H1 (cell line): Measurements from ENCODE around the gene A3GALT2. TPM values are rescaled to one million over a fixed set of nuclear protein-coding genes. Genes with fewer than 3 reads are reported as not detected.

ENCODE experiments used
- CTCF ChIA-PET: fragments of 300-600 bp; sonication (Branson Sonifier 250); formaldehyde crosslinking; loops from one replicate; lab custom pipeline; 2021; ENCODE audit not compliant: partially characterized antibody; lab: Charles Lee
- POLR2A ChIA-PET: fragments of 300-600 bp; sonication (Branson Sonifier 250); formaldehyde crosslinking; loops from one replicate; lab custom pipeline; 2021; ENCODE audit warnings: inconsistent platforms; ENCODE audit not compliant: partially characterized antibody; lab: Charles Lee
- DNase-seq, 2 experiments: peaks; one replicate each; pipeline versions ENCODE4 v3.0.0 to v3.0.0-alpha.2; 2010 to 2022; ENCODE audit warnings: low spot score in 2 of 2, low read depth in 1 of 2, mixed read lengths in 1 of 2
- FAIRE-seq: peaks from 2 replicates; lab custom pipeline; 2011; peaks lifted over from hg19 to GRCh38; lab: Jason Lieb, UNC
- H2AFZ ChIP-seq: 2 replicates; pipeline ENCODE4 v1.8.1; 2012; ENCODE audit warnings: low read length, inconsistent platforms
- H2AK5ac ChIP-seq: 2 replicates; pipeline ENCODE4 v1.6.1; 2013; ENCODE audit warnings: low read depth, low read length
- H2BK120ac ChIP-seq: replicated peaks from 2 replicates; pipeline ENCODE3; 2013; ENCODE audit warnings: low read depth, low read length, inconsistent platforms
- H2BK12ac ChIP-seq: 2 replicates; pipeline ENCODE4 v1.6.1; 2013; ENCODE audit warnings: low read depth, low read length
- H2BK15ac ChIP-seq: 2 replicates; pipeline ENCODE4 v1.6.1; 2013; ENCODE audit warnings: low read length
- H2BK20ac ChIP-seq: 2 replicates; pipeline ENCODE4 v1.6.1; 2013; ENCODE audit warnings: low read length
- H2BK5ac ChIP-seq: 2 replicates; pipeline ENCODE4 v1.6.1; 2013; ENCODE audit warnings: low read depth, low read length
- H3K14ac ChIP-seq: 2 replicates; pipeline ENCODE4 v1.6.1; 2013; ENCODE audit warnings: inconsistent platforms; ENCODE audit not compliant: insufficient read length
- H3K18ac ChIP-seq: 2 replicates; pipeline ENCODE4 v1.6.1; 2013; ENCODE audit warnings: low read length; ENCODE audit errors: extremely low read depth
- H3K23ac ChIP-seq: 2 replicates; pipeline ENCODE4 v1.6.1; 2013; ENCODE audit warnings: inconsistent platforms; ENCODE audit not compliant: insufficient read length
- H3K23me2 ChIP-seq: 2 replicates; pipeline ENCODE4 v1.6.1; 2013; ENCODE audit warnings: low read depth, low read length
- H3K27ac ChIP-seq: 2 replicates; pipeline ENCODE4 v1.6.1; 2011; ENCODE audit warnings: low read depth, low read length, inconsistent platforms
- H3K27me3 ChIP-seq, 4 experiments: replicated peaks in 1 of 4; 1 replicate in 1 of 4; 2 replicates in 3 of 4; pipeline versions ENCODE4 v1.6.1 to v1.8.1; 2011 to 2013; ENCODE audit warnings: low read length in 3 of 4, mild to moderate bottlenecking in 3 of 4, inconsistent platforms in 2 of 4, mixed read lengths in 2 of 4, moderate library complexity in 1 of 4; ENCODE audit not compliant: control insufficient read depth in 3 of 4, insufficient read depth in 3 of 4; ENCODE audit errors: extremely low read depth in 1 of 4
- H3K36me3 ChIP-seq, 4 experiments: 2 replicates each; pipeline versions ENCODE4 v1.6.1 to v1.8.1; 2011 to 2013; ENCODE audit warnings: mild to moderate bottlenecking in 4 of 4, low read length in 3 of 4, moderate library complexity in 2 of 4, control low read depth in 1 of 4, inconsistent platforms in 1 of 4; ENCODE audit not compliant: insufficient read depth in 4 of 4, control insufficient read depth in 2 of 4
- H3K4ac ChIP-seq: replicated peaks from 2 replicates; pipeline ENCODE3; 2013; ENCODE audit warnings: low read length, low read depth, mixed read lengths, inconsistent platforms; ENCODE audit not compliant: insufficient read length
- H3K4me1 ChIP-seq, 4 experiments: replicated peaks in 1 of 4; 1 replicate in 1 of 4; 2 replicates in 3 of 4; pipeline versions ENCODE4 v1.6.1 to v1.8.1; 2011 to 2013; ENCODE audit warnings: low read length in 3 of 4, inconsistent platforms in 2 of 4, mixed read lengths in 1 of 4; ENCODE audit not compliant: insufficient read depth in 4 of 4, control insufficient read depth in 3 of 4
- H3K4me2 ChIP-seq, 2 experiments: 2 replicates each; pipeline versions ENCODE4 v1.6.1 to v1.8.1; 2011 to 2013; ENCODE audit warnings: low read depth in 2 of 2, low read length in 2 of 2, control low read depth in 1 of 2, inconsistent platforms in 1 of 2, mild to moderate bottlenecking in 1 of 2; ENCODE audit not compliant: insufficient read depth in 1 of 2
- H3K4me3 ChIP-seq, 4 experiments: fragments of 200-600, 300-600 bp in 1 of 4; sonication (generic), shearing (Covaris generic), sonication (Bioruptor Twin) in 1 of 4; 2 replicates each; pipeline versions ENCODE4 v1.5.1 to v1.8.1; 2011 to 2016; ENCODE audit warnings: low read length in 4 of 4, low read depth in 3 of 4, control low read depth in 2 of 4, inconsistent platforms in 2 of 4, mild to moderate bottlenecking in 2 of 4, mixed read lengths in 1 of 4, moderate library complexity in 1 of 4; ENCODE audit not compliant: insufficient read depth in 2 of 4; ENCODE audit errors: extremely low read depth in 1 of 4
- H3K56ac ChIP-seq: replicated peaks from 2 replicates; pipeline ENCODE3; 2013; ENCODE audit warnings: low read depth, mild to moderate bottlenecking, mixed read lengths, low read length, inconsistent platforms; ENCODE audit not compliant: insufficient read length
- H3K79me1 ChIP-seq: 2 replicates; pipeline ENCODE4 v1.6.1; 2013; ENCODE audit warnings: low read depth, low read length, control low read depth
- H3K79me2 ChIP-seq, 2 experiments: 2 replicates each; pipeline versions ENCODE4 v1.6.1 to v1.8.1; 2012 to 2013; ENCODE audit warnings: low read length in 2 of 2, mild to moderate bottlenecking in 2 of 2, inconsistent platforms in 1 of 2; ENCODE audit not compliant: insufficient read depth in 2 of 2, control insufficient read depth in 1 of 2
- H3K9ac ChIP-seq, 4 experiments: replicated peaks in 1 of 4; 1 replicate in 1 of 4; 2 replicates in 3 of 4; pipeline versions ENCODE4 v1.6.1 to v1.8.1; 2011 to 2013; ENCODE audit warnings: low read depth in 3 of 4, low read length in 3 of 4, control low read depth in 2 of 4, mild to moderate bottlenecking in 2 of 4, moderate library complexity in 2 of 4, inconsistent platforms in 1 of 4; ENCODE audit errors: extremely low read depth in 1 of 4
- H3K9me3 ChIP-seq, 2 experiments: 2 replicates each; pipeline versions ENCODE4 v1.6.1 to v1.8.1; 2012 to 2013; ENCODE audit warnings: mild to moderate bottlenecking in 2 of 2, moderate library complexity in 2 of 2, control low read depth in 1 of 2, inconsistent platforms in 1 of 2, low read depth in 1 of 2, low read length in 1 of 2, mixed read lengths in 1 of 2; ENCODE audit not compliant: insufficient read depth in 2 of 2
- H4K20me1 ChIP-seq, 2 experiments: replicated peaks in 1 of 2; 2 replicates each; pipeline versions ENCODE3 to v1.8.1; 2011 to 2013; ENCODE audit warnings: inconsistent platforms in 2 of 2, low read length in 2 of 2, mild to moderate bottlenecking in 1 of 2; ENCODE audit not compliant: insufficient read depth in 2 of 2, control insufficient read depth in 1 of 2
- H4K5ac ChIP-seq: 2 replicates; pipeline ENCODE4 v1.6.1; 2013; ENCODE audit warnings: low read length, low read depth, mixed read lengths, inconsistent platforms; ENCODE audit not compliant: insufficient read length
- H4K8ac ChIP-seq: 2 replicates; pipeline ENCODE4 v1.8.0; 2013; ENCODE audit warnings: mild to moderate bottlenecking, moderate library complexity, low read length, inconsistent platforms; ENCODE audit not compliant: insufficient read depth; ENCODE audit errors: extremely low read depth
- H4K91ac ChIP-seq: replicated peaks from 2 replicates; pipeline ENCODE3; 2013; ENCODE audit warnings: low read length, mixed read lengths, inconsistent platforms; ENCODE audit not compliant: insufficient read length
- ATF2 ChIP-seq: IDR thresholded peaks from 2 replicates; pipeline ENCODE4 v1.6.1; 2012; ENCODE audit warnings: low read length, inconsistent platforms
- CBX5 ChIP-seq: fragments of 300-800, 300-1000 bp; sonication (generic); IDR thresholded peaks from 2 replicates; pipeline ENCODE4 v1.7.1; 2016; ENCODE audit warnings: antibody characterized with exemption, low read length, low read depth
- CEBPB ChIP-seq: IDR thresholded peaks from 2 replicates; pipeline ENCODE4 v1.6.1; 2012; ENCODE audit warnings: low read depth, low read length
- KDM4A ChIP-seq: IDR thresholded peaks from one replicate; pipeline ENCODE4 v1.7.1; 2012; ENCODE audit warnings: low read depth, mild to moderate bottlenecking, moderate library complexity, low read length, inconsistent platforms; ENCODE audit not compliant: severe bottlenecking
- TBP ChIP-seq: IDR thresholded peaks from 2 replicates; pipeline ENCODE4 v1.6.1; 2011; ENCODE audit warnings: low read depth, low read length, improper control_type of control experiment
- TEAD4 ChIP-seq: IDR thresholded peaks from 2 replicates; pipeline ENCODE4 v1.6.1; 2012; ENCODE audit warnings: low read depth, low read length, inconsistent platforms, mixed read lengths
- WGBS, 2 experiments: shearing (Covaris generic) in 1 of 2; methylation state at CpG; one replicate each; pipeline versions ENCODE4 v1.1.6 to v1.1.7; 2013 to 2015; ENCODE audit warnings: low lambda C conversion rate in 2 of 2, mixed read lengths in 2 of 2, inconsistent platforms in 1 of 2, low coverage in 1 of 2, missing lambda C conversion rate in 1 of 2; ENCODE audit not compliant: insufficient replicate concordance in 2 of 2, insufficient coverage in 1 of 2, insufficient read length in 1 of 2; ENCODE audit errors: extremely low coverage in 1 of 2, missing lambda C conversion rate in 1 of 2; 5-methylcytosine and 5-hydroxymethylcytosine counted together
- polyA plus RNA-seq, 7 experiments: library from polyadenylated mRNA; depleted of rRNA in 3 of 7; stranded (reverse) in 5 of 7; unstranded in 2 of 7; fragments of >200 nt in 5 of 7; fragments of 200-250 nt in 2 of 7; gene quantifications; 1 replicate in 5 of 7; 2 replicates in 1 of 7; 4 replicates in 1 of 7; pipeline versions ENCODE4 v1.2.1 to v1.2.3, GENCODE V29; 2011 to 2013; ENCODE audit warnings: missing spikeins in 2 of 7, mixed read lengths in 2 of 7
- total RNA-seq: library from RNA; stranded (reverse); fragmentation: NEBNext Ultra II Directional; extraction: Animal tissue kit (Norgen Biotek cat#: 25700); gene quantifications from 2 replicates; pipeline ENCODE4 v1.2.1, GENCODE V29; 2021

Gene A3GALT2
- total and polyA plus RNA-seq, 2 of the 8 experiments (the other 6 are each of a cell fraction or from before 2014, with no cell fraction given): not detected

GRCh38 chr1:33288976-33289857 is 31.7 kb downstream of the A3GALT2 start:
- ChIA-PET CTCF (interaction anchor here (0.9 to 2.1 kb wide), 3 partner anchors 8 to 194 kb away, joined by 3 to 7 read pairs (median 4); no protein-coding TSS in a partner anchor), POLR2A (no interaction called here)
- no peak for FAIRE-seq
- 88% methylated on average over 16 of the region's 16 CpGs; no CpG with 5 or more reads in 1 of the 2 experiments for WGBS, 2 experiments
- no peak for DNase-seq
- H4K8ac ChIP-seq: no peak overlapping the region; the same call in 1 of the 2 replicates
- no peak overlapping the region for H3K18ac ChIP-seq
- no peak overlapping the region for H2AK5ac ChIP-seq
- H3K9me3 ChIP-seq: no peaks in the 10 kb centered on the region
- H2BK15ac ChIP-seq: no peak overlapping the region
- TF ChIP-seq ATF2 (no peak), KDM4A (no peak), TEAD4 (no peak), CEBPB (no peak), TBP (no peak), CBX5 (no peak)
- no peak overlapping the region for H2BK12ac ChIP-seq
- H3K4me3 ChIP-seq: no peak overlapping the region
- H3K14ac ChIP-seq: no peak overlapping the region
- H3K27me3 ChIP-seq: no peaks in the 10 kb centered on the region
- no peak overlapping the region for H3K27ac ChIP-seq
- no peaks in the 10 kb centered on the region for H3K79me2 ChIP-seq
- no peak overlapping the region for H3K4ac ChIP-seq
- no peak overlapping the region for H2AFZ ChIP-seq
- no peaks in the 10 kb centered on the region for H3K23me2 ChIP-seq
- peaks cover 0 to 5% (median 2%) of the 10 kb centered on the region in 4 experiments; a peak in 3 of 8 replicates for H3K36me3 ChIP-seq
- no peak overlapping the region for H3K56ac ChIP-seq
- H4K20me1 ChIP-seq: peaks cover 0 to 3% of the 10 kb centered on the region in 2 experiments
- no peak overlapping the region for H3K23ac ChIP-seq
- no peak overlapping the region for H3K9ac ChIP-seq
- no peak overlapping the region for H4K5ac ChIP-seq
- no peak overlapping the region for H3K4me2 ChIP-seq
- H3K4me1 ChIP-seq: no peaks in the 10 kb centered on the region
- H2BK20ac ChIP-seq: no peak overlapping the region
- no peak overlapping the region for H2BK120ac ChIP-seq
- H3K79me1 ChIP-seq: 0 out of 2 replicates have a peak, but pooled peaks cover 3% of the 10 kb centered on the region
- no peak overlapping the region for H4K91ac ChIP-seq
- no peak overlapping the region for H2BK5ac ChIP-seq
